HCT116 (cell line): ENCODE data around the gene CNTN4. TPM values are rescaled to one million over a fixed set of nuclear protein-coding genes. Genes with fewer than 3 reads are reported as not detected.

Experiments
- ATAC-seq: fragments of 200-7000 bp; cut with Tn5 transposase; 2 replicates; pipeline ENCODE4 v1.9.1; 2020; ENCODE audit warnings: mild to moderate bottlenecking, moderate library complexity
- BruUV-seq: library from RNA; stranded (reverse); fragments of 400-500 nt; replicated peaks from 2 replicates; lab custom pipeline; 2021; lab: Mats Ljungman, UMichigan
- CTCF ChIA-PET: fragments of 300-600 bp; sonication (Branson Sonifier 250); formaldehyde crosslinking; loops from one replicate; lab custom pipeline; 2021; ENCODE audit warnings: antibody characterized with exemption; lab: Charles Lee
- POLR2A ChIA-PET: fragments of 300-600, 350-600 bp; sonication (Branson Sonifier 250); formaldehyde crosslinking; loops from one replicate; lab custom pipeline; 2021; ENCODE audit warnings: antibody characterized with exemption; lab: Charles Lee
- RAD21 ChIA-PET, 2 experiments: fragments of 300-600 bp; sonication (Branson Sonifier 250); formaldehyde crosslinking; loops; one replicate each; lab custom pipeline; 2023; ENCODE audit warnings: low total read pairs in 2 of 2; ENCODE audit not compliant: uncharacterized antibody in 2 of 2, unreplicated experiment in 2 of 2, low non-redundant PET in 1 of 2; lab: Charles Lee
- DNase-seq: peaks from one replicate; pipeline ENCODE4 v3.0.0-alpha.2; 2010; ENCODE audit warnings: low read depth, low spot score
- H2AFZ ChIP-seq: fragments of 200-600 bp; shearing (Covaris generic), sonication (generic); 2 replicates; pipeline ENCODE4 v1.6.1; 2017; ENCODE audit warnings: low read depth, mixed run types, mixed read lengths, antibody characterized with exemption, low read length; ENCODE audit not compliant: poor library complexity, severe bottlenecking
- H3K27ac ChIP-seq: 2 replicates; pipeline ENCODE4 v1.5.1; 2012; ENCODE audit warnings: low read depth, low read length
- H3K27me3 ChIP-seq: fragments of 200-600 bp; sonication (generic); 2 replicates; pipeline ENCODE4 v1.6.1; 2016; ENCODE audit warnings: mixed run types, low read length, mixed read lengths; ENCODE audit not compliant: insufficient read depth
- H3K36me3 ChIP-seq, 2 experiments: fragments of 200-500 bp in 1 of 2; fragments of 200-600 bp in 1 of 2; sonication (Bioruptor generic) in 1 of 2; sonication (generic) in 1 of 2; 2 replicates each; pipeline versions ENCODE4 v1.5.1 to v1.6.1; 2014 to 2016; ENCODE audit warnings: low read length in 2 of 2, inconsistent platforms in 1 of 2, mixed read lengths in 1 of 2, mixed run types in 1 of 2; ENCODE audit not compliant: insufficient read depth in 2 of 2, control insufficient read depth in 1 of 2
- H3K4me1 ChIP-seq, 2 experiments: fragments of 200-600 bp in 1 of 2; sonication (generic) in 1 of 2; 2 replicates each; pipeline versions ENCODE4 v1.5.1 to v1.6.1; 2012 to 2017; ENCODE audit warnings: low read length in 2 of 2, inconsistent platforms in 1 of 2, mild to moderate bottlenecking in 1 of 2, mixed read lengths in 1 of 2, mixed run types in 1 of 2, moderate library complexity in 1 of 2; ENCODE audit not compliant: insufficient read depth in 2 of 2, control insufficient read depth in 1 of 2
- H3K4me2 ChIP-seq: fragments of 200-600 bp; sonication (generic); 2 replicates; pipeline ENCODE4 v1.6.1; 2017; ENCODE audit warnings: mixed run types, low read length, mixed read lengths
- H3K4me3 ChIP-seq, 2 experiments: fragments of 200-600 bp in 1 of 2; sonication (generic) in 1 of 2; replicated peaks in 1 of 2; 2 replicates each; pipeline ENCODE4 v1.5.1; 2011 to 2016; ENCODE audit warnings: low read length in 2 of 2, control low read depth in 1 of 2, low read depth in 1 of 2, mild to moderate bottlenecking in 1 of 2, mixed read lengths in 1 of 2, mixed run types in 1 of 2
- H3K79me2 ChIP-seq: fragments of 200-600 bp; sonication (generic); 2 replicates; pipeline ENCODE4 v1.6.1; 2017; ENCODE audit warnings: mild to moderate bottlenecking, mixed run types, low read length, moderate library complexity, mixed read lengths; ENCODE audit not compliant: insufficient read depth
- H3K9ac ChIP-seq: fragments of 200-600 bp; sonication (generic); 2 replicates; pipeline ENCODE4 v1.6.1; 2016; ENCODE audit warnings: low read length, mixed read lengths
- H3K9me2 ChIP-seq: fragments of 200-600 bp; sonication (generic), shearing (Covaris generic); 2 replicates; pipeline ENCODE4 v1.6.1; 2017; ENCODE audit warnings: mixed run types, mild to moderate bottlenecking, moderate library complexity; ENCODE audit not compliant: insufficient read depth
- H3K9me3 ChIP-seq, 2 experiments: fragments of 200-500 bp in 1 of 2; fragments of 200-600 bp in 1 of 2; sonication (Bioruptor generic) in 1 of 2; sonication (generic) in 1 of 2; 2 replicates each; pipeline ENCODE4 v1.6.1; 2014 to 2017; ENCODE audit warnings: low read length in 2 of 2, mixed read lengths in 2 of 2, inconsistent platforms in 1 of 2, low read depth in 1 of 2, mild to moderate bottlenecking in 1 of 2, mixed run types in 1 of 2, moderate library complexity in 1 of 2; ENCODE audit not compliant: control insufficient read depth in 1 of 2, insufficient read depth in 1 of 2
- H4K20me1 ChIP-seq: fragments of 200-600 bp; sonication (generic), shearing (Covaris generic); 2 replicates; pipeline ENCODE4 v1.6.1; 2017; ENCODE audit warnings: mixed run types, mild to moderate bottlenecking, moderate library complexity; ENCODE audit not compliant: insufficient read depth
- ATF3 ChIP-seq: IDR thresholded peaks from 2 replicates; pipeline ENCODE4 v1.6.1; 2012
- CBX3 ChIP-seq: IDR thresholded peaks from 2 replicates; pipeline ENCODE4 v1.6.1; 2012; ENCODE audit warnings: low read depth
- CEBPB ChIP-seq: IDR thresholded peaks from 2 replicates; pipeline ENCODE4 v1.6.1; 2012; ENCODE audit warnings: low read depth
- CTCF ChIP-seq, 3 experiments: fragments of 200-600 bp in 1 of 3; sonication (generic) in 1 of 3; IDR thresholded peaks in 2 of 3; conservative IDR thresholded peaks in 1 of 3; 2 replicates each; pipeline ENCODE4 v1.5.1; 2012 to 2017; ENCODE audit warnings: low read depth in 2 of 3, low read length in 2 of 3, antibody characterized with exemption in 1 of 3, borderline replicate concordance in 1 of 3, control low read depth in 1 of 3, mild to moderate bottlenecking in 1 of 3, mixed read lengths in 1 of 3, mixed run types in 1 of 3, moderate library complexity in 1 of 3; ENCODE audit not compliant: insufficient read depth in 1 of 3
- ELF1 ChIP-seq: IDR thresholded peaks from 2 replicates; pipeline ENCODE4 v1.6.1; 2012; ENCODE audit warnings: low read depth, borderline replicate concordance
- EZH2 ChIP-seq: fragments of 200-600 bp; sonication (generic); IDR thresholded peaks from 2 replicates; pipeline ENCODE4 v1.6.1; 2017; ENCODE audit warnings: antibody characterized with exemption, mixed run types
- EZH2phosphoT487 ChIP-seq: fragments of 200-600 bp; IDR thresholded peaks from 2 replicates; pipeline ENCODE4 v1.6.1; 2018; ENCODE audit warnings: antibody characterized with exemption, borderline replicate concordance
- FOSL1 ChIP-seq: IDR thresholded peaks from 2 replicates; pipeline ENCODE4 v1.6.1; 2012; ENCODE audit warnings: low read depth
- JUND ChIP-seq: IDR thresholded peaks from 2 replicates; pipeline ENCODE4 v1.6.1; 2012
- MAX ChIP-seq: IDR thresholded peaks from 2 replicates; pipeline ENCODE4 v1.6.1; 2012
- RAD21 ChIP-seq: IDR thresholded peaks from 2 replicates; pipeline ENCODE4 v1.6.1; 2012; ENCODE audit warnings: low read depth, mild to moderate bottlenecking
- REST ChIP-seq: IDR thresholded peaks from 2 replicates; pipeline ENCODE4 v1.6.1; 2012; ENCODE audit warnings: low read depth
- SIN3A ChIP-seq: IDR thresholded peaks from 2 replicates; pipeline ENCODE4 v1.6.1; 2012; ENCODE audit warnings: low read depth
- SRF ChIP-seq: IDR thresholded peaks from 2 replicates; pipeline ENCODE4 v1.6.1; 2012; ENCODE audit warnings: low read depth
- TCF7L2 ChIP-seq: IDR thresholded peaks from 2 replicates; pipeline ENCODE4 v1.7.0; 2011; ENCODE audit warnings: borderline replicate concordance, inconsistent platforms; ENCODE audit not compliant: insufficient read depth, insufficient read length; ENCODE audit errors: extremely low read depth
- ZBTB33 ChIP-seq: IDR thresholded peaks from 2 replicates; pipeline ENCODE4 v1.6.1; 2011; ENCODE audit warnings: mild to moderate bottlenecking, low read length, moderate library complexity; ENCODE audit not compliant: insufficient replicate concordance; ENCODE audit errors: extremely low read depth
- ZNF274 ChIP-seq: fragments of 200-500 bp; sonication (Bioruptor generic); IDR thresholded peaks from 2 replicates; pipeline ENCODE4 v1.6.1; 2014; ENCODE audit warnings: mild to moderate bottlenecking, low read depth, low read length, inconsistent platforms
- intact Hi-C: fragments of 100-400 bp; cut with micrococcal nuclease; formaldehyde crosslinking; loops from 2 replicates; pipeline ENCODE4 v1.10.0; 2022
- total RNA-seq: library from RNA; stranded (reverse); gene quantifications from one replicate; pipeline ENCODE4 v1.2.1, GENCODE V29; 2021; ENCODE audit not compliant: unreplicated experiment

Gene CNTN4
- total RNA-seq, 1 experiment from 2014 or later: not detected

GRCh38 chr3:2937055-2937454, 838.4 kb downstream of the CNTN4 start:
- POLR2A ChIA-PET: no interaction called here
- RAD21 ChIA-PET: no interaction called here
- H3K36me3 ChIP-seq: no peaks in the 10 kb centered on the region
- intact Hi-C loops: no loop called here
- no peaks in the 10 kb centered on the region for H4K20me1 ChIP-seq
- no peak overlapping the region for H3K9ac ChIP-seq
- H3K9me2 ChIP-seq: no peaks in the 10 kb centered on the region
- no TSS peak for BruUV-seq
- no peaks in the 10 kb centered on the region; a peak in 1 of 4 replicates for H3K9me3 ChIP-seq
- CTCF ChIA-PET: no interaction called here
- no peak for DNase-seq
- H3K4me3 ChIP-seq: no peak overlapping the region
- H3K4me2 ChIP-seq: no peak overlapping the region
- H3K27me3 ChIP-seq: no peaks in the 10 kb centered on the region
- TF ChIP-seq RAD21: no peak
- TF ChIP-seq JUND: no peak
- no peak for TF ChIP-seq EZH2phosphoT487
- no peak for TF ChIP-seq SIN3A
- no peak for TF ChIP-seq TCF7L2
- no peak for TF ChIP-seq ZBTB33
- TF ChIP-seq CBX3: no peak
- no peak for TF ChIP-seq CTCF (IDR thresholded peaks at IDR 0.05 in 2 of 3, conservative IDR thresholded peaks at IDR 0.05 in 1 of 3; ENCODE audit: borderline replicate concordance in 1 of 3, insufficient read depth in 1 of 3, low read depth in 2 of 3, low read length in 2 of 3)
- no peak for TF ChIP-seq ELF1
- no peak for TF ChIP-seq ATF3
- TF ChIP-seq FOSL1: no peak
- TF ChIP-seq CEBPB: no peak
- no peak for TF ChIP-seq ZNF274
- TF ChIP-seq EZH2: no peak
- TF ChIP-seq SRF: no peak
- no peak for TF ChIP-seq MAX
- TF ChIP-seq REST: no peak
- no peak overlapping the region for H3K27ac ChIP-seq
- no peak for ATAC-seq
- H3K4me1 ChIP-seq: no peaks in the 10 kb centered on the region
- no peaks in the 10 kb centered on the region for H3K79me2 ChIP-seq
- H2AFZ ChIP-seq: no peak overlapping the region
